Thoracic aorta (tissue), 2 donors: ENCODE measurements around the gene TAGLN. TPM values are rescaled to one million over a fixed set of nuclear protein-coding genes. Genes with fewer than 3 reads are reported as not detected.

ENCODE experiments used
- ATAC-seq: fragments of 150-250 bp; one replicate; pipeline ENCODE4 v1.8.0; 2017; ENCODE audit warnings: low read depth; ENCODE audit not compliant: insufficient number of reproducible peaks, low FRiP score
- DNase-seq: peaks from one replicate; pipeline ENCODE4 v3.0.0-alpha.2; 2020; ENCODE audit warnings: low spot score
- H3K27ac ChIP-seq, 2 donors: fragments of 200-600 bp; sonication (generic); 1 replicate in 1 of 2; 2 replicates in 1 of 2; pipeline ENCODE4 v1.5.1; 2016; ENCODE audit warnings: mild to moderate bottlenecking in 2 of 2, moderate library complexity in 2 of 2
- H3K27me3 ChIP-seq: fragments of 200-600 bp; sonication (generic); replicated peaks from 2 replicates; pipeline ENCODE4 v1.6.0; 2016; ENCODE audit warnings: mild to moderate bottlenecking; ENCODE audit not compliant: insufficient read depth
- H3K36me3 ChIP-seq: fragments of 200-600 bp; sonication (generic); one replicate; pipeline ENCODE4 v1.5.1; 2016
- H3K4me1 ChIP-seq, 2 donors: fragments of 200-600 bp; sonication (generic); 1 replicate in 1 of 2; 2 replicates in 1 of 2; pipeline versions ENCODE4 v1.5.1 to v1.6.0; 2016; ENCODE audit warnings: low read depth in 2 of 2, mild to moderate bottlenecking in 1 of 2; ENCODE audit not compliant: control insufficient read depth in 1 of 2
- H3K4me3 ChIP-seq: fragments of 200-600 bp; sonication (generic); 2 replicates; pipeline ENCODE4 v1.5.1; 2016; ENCODE audit warnings: mild to moderate bottlenecking
- H3K9me3 ChIP-seq: fragments of 200-600 bp; sonication (generic); 2 replicates; pipeline ENCODE4 v1.5.1; 2016
- total RNA-seq, 2 donors: library from RNA; depleted of rRNA; stranded (reverse); fragments of >200 nt; gene quantifications; one replicate each; pipeline versions ENCODE4 v1.1.0 to v1.2.3, GENCODE V29; 2016
- TF ChIP-seq, protein P1 (sequence below): fragments of 200-600 bp; sonication (generic); IDR thresholded peaks from one replicate; pipeline ENCODE4 v1.5.1; 2019; ENCODE audit warnings: antibody characterized with exemption

The TAGLN gene
- total RNA-seq, 2 donors from 2014 or later, result 6,975 to 13,974 TPM

DNA sequence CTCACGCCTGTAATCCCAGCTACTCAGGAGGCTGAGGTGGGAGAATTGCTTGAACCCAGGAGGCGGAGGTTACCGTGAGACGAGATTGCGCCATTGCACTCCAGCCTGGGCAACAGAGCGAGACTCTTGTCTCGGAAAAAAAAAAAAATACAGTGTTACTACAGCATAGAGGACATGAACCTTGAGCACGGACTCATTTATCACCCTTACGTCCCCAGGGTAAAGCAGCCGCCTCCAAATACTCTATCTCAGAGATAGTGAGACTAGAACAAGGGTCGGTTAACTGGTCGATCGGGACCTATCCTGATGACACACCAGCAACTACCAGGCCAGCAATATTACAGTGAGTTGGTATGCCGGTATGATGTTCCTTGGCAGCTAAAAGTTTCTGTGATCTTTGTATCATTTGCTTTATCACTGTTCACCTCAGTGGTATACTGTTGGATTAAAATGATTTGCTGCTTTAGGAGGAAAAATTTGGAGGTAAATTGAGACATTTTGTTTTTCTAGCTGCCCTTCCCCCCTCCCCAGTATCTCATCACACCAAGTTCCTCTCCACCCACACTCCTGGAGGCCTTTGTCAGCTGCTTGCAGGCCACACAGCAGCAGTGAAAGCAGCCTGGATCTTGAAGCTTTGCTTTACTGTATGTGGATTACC, 27.6 kb upstream of the TAGLN start:
- H3K4me1 ChIP-seq, result peaks cover 0 to 6% of the 10 kb centered on the region in 2 donors
- H3K9me3 ChIP-seq, result no peaks in the 10 kb centered on the region
- H3K27me3 ChIP-seq, result no peaks in the 10 kb centered on the region
- peaks cover 19% of the 10 kb centered on the region for H3K36me3 ChIP-seq
- no peak overlapping the region for H3K27ac ChIP-seq
- TF ChIP-seq, protein P1, sequence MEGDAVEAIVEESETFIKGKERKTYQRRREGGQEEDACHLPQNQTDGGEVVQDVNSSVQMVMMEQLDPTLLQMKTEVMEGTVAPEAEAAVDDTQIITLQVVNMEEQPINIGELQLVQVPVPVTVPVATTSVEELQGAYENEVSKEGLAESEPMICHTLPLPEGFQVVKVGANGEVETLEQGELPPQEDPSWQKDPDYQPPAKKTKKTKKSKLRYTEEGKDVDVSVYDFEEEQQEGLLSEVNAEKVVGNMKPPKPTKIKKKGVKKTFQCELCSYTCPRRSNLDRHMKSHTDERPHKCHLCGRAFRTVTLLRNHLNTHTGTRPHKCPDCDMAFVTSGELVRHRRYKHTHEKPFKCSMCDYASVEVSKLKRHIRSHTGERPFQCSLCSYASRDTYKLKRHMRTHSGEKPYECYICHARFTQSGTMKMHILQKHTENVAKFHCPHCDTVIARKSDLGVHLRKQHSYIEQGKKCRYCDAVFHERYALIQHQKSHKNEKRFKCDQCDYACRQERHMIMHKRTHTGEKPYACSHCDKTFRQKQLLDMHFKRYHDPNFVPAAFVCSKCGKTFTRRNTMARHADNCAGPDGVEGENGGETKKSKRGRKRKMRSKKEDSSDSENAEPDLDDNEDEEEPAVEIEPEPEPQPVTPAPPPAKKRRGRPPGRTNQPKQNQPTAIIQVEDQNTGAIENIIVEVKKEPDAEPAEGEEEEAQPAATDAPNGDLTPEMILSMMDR, result no peak
- H3K4me3 ChIP-seq, result no peak overlapping the region
- no peak for ATAC-seq
- no peak for DNase-seq

DNA sequence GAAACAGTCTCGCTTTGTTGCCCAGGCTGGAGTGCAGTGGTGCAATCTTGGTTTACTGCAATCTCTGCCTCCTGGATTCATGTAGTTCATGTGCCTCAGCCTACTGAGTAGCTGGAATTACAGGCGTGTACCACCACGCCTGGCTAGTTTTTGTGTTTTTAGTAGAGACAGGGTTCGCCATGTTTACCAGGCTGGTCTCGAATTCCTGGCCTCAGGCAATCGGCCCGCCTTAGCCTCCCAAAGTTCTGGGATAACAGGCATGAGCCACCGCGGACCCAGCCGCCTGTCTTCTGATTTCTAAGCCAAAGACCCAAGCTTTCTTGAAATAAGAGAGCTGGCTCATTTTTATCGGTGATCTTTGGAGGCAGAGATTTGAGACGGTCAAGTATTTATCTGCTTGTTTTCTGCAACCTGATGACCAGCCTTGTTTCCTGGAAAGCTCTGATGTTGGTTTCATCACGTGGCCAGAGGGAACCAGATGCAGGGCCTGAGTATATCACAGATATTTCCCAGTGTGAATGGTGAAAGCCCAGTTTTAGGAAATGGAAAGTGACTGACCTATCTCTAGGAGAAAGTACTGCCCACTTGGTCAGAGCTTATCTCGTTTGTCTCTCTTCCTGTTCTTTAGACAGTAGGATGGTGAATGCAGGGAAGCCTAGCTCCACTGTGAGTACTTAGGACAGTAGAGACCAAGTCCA, 26.3 kb upstream of the TAGLN start:
- ATAC-seq (no peak), DNase-seq (no peak)
- no peaks in the 10 kb centered on the region for H3K27me3 ChIP-seq
- no peaks in the 10 kb centered on the region for H3K9me3 ChIP-seq
- peaks cover 11% of the 10 kb centered on the region for H3K36me3 ChIP-seq
- H3K4me1 ChIP-seq, result peaks cover 0 to 10% of the 10 kb centered on the region in 2 donors
- no peak overlapping the region for H3K4me3 ChIP-seq
- TF ChIP-seq, protein P1, result no peak
- H3K27ac ChIP-seq, result no peak overlapping the region

DNA sequence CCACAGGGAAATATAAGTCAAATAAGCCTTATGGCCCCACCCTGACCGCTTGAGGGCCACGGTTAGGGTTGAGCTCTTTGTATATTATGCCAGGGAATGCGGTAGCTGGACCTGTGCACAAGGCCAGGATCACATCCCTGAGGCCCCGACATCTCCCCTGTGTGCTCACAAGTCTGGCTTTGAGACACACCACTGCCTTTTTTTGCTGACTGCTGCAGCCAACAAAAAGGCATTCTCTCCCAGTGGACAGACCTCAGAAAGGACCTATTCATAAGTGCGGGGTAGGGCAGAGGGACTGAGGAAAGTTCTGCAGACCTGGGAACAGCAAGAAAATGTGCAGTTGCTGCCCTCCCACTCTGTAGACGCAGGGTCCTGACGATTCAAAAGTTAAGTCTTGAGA, 24.1 kb upstream of the TAGLN start:
- Histone ChIP-seq H3K9me3 (no peaks in the 10 kb centered on the region), H3K27me3 (no peaks in the 10 kb centered on the region), H3K36me3 (peaks cover 2% of the 10 kb centered on the region), H3K4me3 (no peak overlapping the region), H3K27ac (no peak overlapping the region), H3K4me1 (peaks cover 9 to 21% of the 10 kb centered on the region in 2 donors)
- ATAC-seq, result no peak
- TF ChIP-seq, protein P1, result no peak
- no peak for DNase-seq

DNA sequence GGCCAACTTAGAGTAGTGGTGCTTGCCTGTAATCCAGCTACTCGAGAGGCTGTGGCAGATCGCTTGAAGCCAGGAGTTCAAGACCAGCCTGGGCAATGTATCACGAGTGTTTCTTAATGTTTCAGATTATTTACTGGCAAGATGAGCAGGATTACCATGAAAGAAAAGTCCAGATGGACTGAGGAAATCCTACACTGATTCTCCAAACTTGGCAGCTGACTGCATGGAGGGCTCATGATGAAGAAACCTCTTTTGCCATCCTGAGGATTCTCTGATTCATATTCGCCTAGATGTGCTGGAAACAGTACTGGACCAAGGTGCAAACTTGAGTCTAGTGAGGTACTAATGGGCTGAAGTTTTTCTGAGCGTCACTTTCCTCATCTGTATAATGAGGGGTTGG, 23.4 kb upstream of the TAGLN start:
- no peak for ATAC-seq
- no peaks in the 10 kb centered on the region for H3K36me3 ChIP-seq
- no peak overlapping the region for H3K27ac ChIP-seq
- H3K4me3 ChIP-seq, result no peak overlapping the region
- TF ChIP-seq, protein P1, result no peak
- H3K9me3 ChIP-seq, result no peaks in the 10 kb centered on the region
- DNase-seq, result no peak
- H3K27me3 ChIP-seq, result no peaks in the 10 kb centered on the region
- peaks cover 16 to 27% of the 10 kb centered on the region in 2 donors for H3K4me1 ChIP-seq

DNA sequence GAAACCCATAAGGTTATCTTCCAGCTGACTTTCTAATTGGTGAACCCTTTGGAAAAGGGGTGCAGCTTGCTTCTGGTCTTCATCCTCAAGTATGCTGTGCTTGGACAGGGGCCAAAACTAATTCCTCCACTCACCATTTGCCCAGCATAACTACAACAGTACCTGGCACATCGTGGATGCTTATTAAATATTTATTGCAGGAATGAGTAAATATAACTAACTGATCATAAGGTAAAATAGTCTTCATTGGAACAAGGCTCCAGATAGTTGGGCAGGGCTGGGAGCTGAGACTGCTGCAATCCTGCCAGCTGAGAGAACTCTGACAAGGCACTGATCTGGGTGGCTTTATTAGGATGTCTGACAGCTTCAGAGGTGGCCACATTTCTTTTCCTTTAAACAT, 23.0 kb upstream of the TAGLN start:
- no peak for DNase-seq
- H3K36me3 ChIP-seq, result no peaks in the 10 kb centered on the region
- H3K4me3 ChIP-seq, result no peak overlapping the region
- no peak for ATAC-seq
- TF ChIP-seq, protein P1, result no peak
- no peaks in the 10 kb centered on the region for H3K27me3 ChIP-seq
- H3K4me1 ChIP-seq, result peaks cover 19 to 31% of the 10 kb centered on the region in 2 donors
- H3K27ac ChIP-seq, result no peak overlapping the region
- no peaks in the 10 kb centered on the region for H3K9me3 ChIP-seq
